HG03045 (cell line): ENCODE results near the gene WASHC3.
"Not testable (repeated sequence)": the region's sequence is repeated elsewhere in the genome, so short reads cannot be mapped to it uniquely, and the experiment has no call there.

ENCODE experiments used
- ATAC-seq: cut with Tn5 transposase; IDR thresholded peaks from one replicate; pipeline ENCODE4 v1.9.1; 2021; ENCODE audit warnings: mild to moderate bottlenecking, moderate library complexity; ENCODE audit not compliant: unreplicated experiment

Gene WASHC3

GRCh38 chr12:102051431-102051965 lies 10.3 kb downstream of the WASHC3 start:
- no peak for ATAC-seq

GRCh38 chr12:102050660-102051430 lies 10.9 kb downstream of the WASHC3 start:
- ATAC-seq = no peak

- ATAC-seq = peak; percentile 96
Measured at GRCh38 chr12:102043928-102044327, 17.9 kb downstream of the WASHC3 start.

GRCh38 chr12:102033991-102034745 lies 27.6 kb downstream of the WASHC3 start:
- ATAC-seq = no peak

GRCh38 chr12:102031852-102032251 lies 29.9 kb downstream of the WASHC3 start:
- ATAC-seq = no peak

- ATAC-seq = no peak
Measured at GRCh38 chr12:102029141-102029540, 32.6 kb downstream of the WASHC3 start.

- ATAC-seq = no peak
Measured at GRCh38 chr12:102026728-102027127, 35.1 kb downstream of the WASHC3 start.

- ATAC-seq = no peak
Measured at GRCh38 chr12:102024765-102025164, 37.0 kb downstream of the WASHC3 start.

- ATAC-seq = no peak
Measured at GRCh38 chr12:102023343-102023930, 38.4 kb downstream of the WASHC3 start.

- no peak for ATAC-seq
Measured at GRCh38 chr12:102022286-102022685, 39.5 kb downstream of the WASHC3 start.

GRCh38 chr12:102021540-102022246 lies 40.1 kb downstream of the WASHC3 start:
- ATAC-seq = no peak

GRCh38 chr12:102018607-102019006 lies 43.2 kb downstream of the WASHC3 start:
- not testable (repeated sequence) for ATAC-seq

GRCh38 chr12:102016472-102016871 lies 45.3 kb downstream of the WASHC3 start:
- no peak for ATAC-seq

- ATAC-seq = peak; percentile 87
Measured at GRCh38 chr12:102010265-102010994, 51.4 kb downstream of the WASHC3 start.

GRCh38 chr12:102009796-102010195 lies 52.0 kb downstream of the WASHC3 start:
- ATAC-seq = no peak

GRCh38 chr12:102008615-102009126 lies 53.1 kb downstream of the WASHC3 start:
- ATAC-seq = no peak

GRCh38 chr12:102005256-102005655 lies 56.5 kb downstream of the WASHC3 start:
- no peak for ATAC-seq

- no peak for ATAC-seq
Measured at GRCh38 chr12:101997102-101997501, 64.7 kb downstream of the WASHC3 start.

- ATAC-seq = no peak
Measured at GRCh38 chr12:101995684-101996083, 66.1 kb downstream of the WASHC3 start.

GRCh38 chr12:101992091-101992490 lies 69.7 kb downstream of the WASHC3 start:
- ATAC-seq = no peak
